GM13976 (cell line): ENCODE results near the gene TBCEL.
"Not testable (repeated sequence)": the region's sequence is repeated elsewhere in the genome, so short reads cannot be mapped to it uniquely, and the experiment has no call there.

Source experiments
- DNase-seq: peaks from one replicate; pipeline ENCODE4 v3.0.0; 2012; ENCODE audit warnings: low spot score
- in situ Hi-C: fragments of 300-500 bp; cut with MboI; formaldehyde crosslinking; loops from one replicate; pipeline ENCODE4 v1.12.0; 2022; ENCODE audit warnings: low sequenced_read_pairs, mixed read lengths, inconsistent platforms; ENCODE audit not compliant: unreplicated experiment
- TF ChIP-seq, protein P1 (sequence below): IDR thresholded peaks from 2 replicates; pipeline ENCODE4 v1.5.1; 2012; ENCODE audit warnings: borderline replicate concordance, mild to moderate bottlenecking; ENCODE audit not compliant: insufficient read depth; ENCODE audit errors: extremely low read depth, missing control alignments, control extremely low read depth

TBCEL gene

GRCh38 chr11:121029153-121029552 lies 5.3 kb downstream of the TBCEL start:
- in situ Hi-C loops: no loop called here
- DNase-seq: no peak
- TF ChIP-seq, protein P1, sequence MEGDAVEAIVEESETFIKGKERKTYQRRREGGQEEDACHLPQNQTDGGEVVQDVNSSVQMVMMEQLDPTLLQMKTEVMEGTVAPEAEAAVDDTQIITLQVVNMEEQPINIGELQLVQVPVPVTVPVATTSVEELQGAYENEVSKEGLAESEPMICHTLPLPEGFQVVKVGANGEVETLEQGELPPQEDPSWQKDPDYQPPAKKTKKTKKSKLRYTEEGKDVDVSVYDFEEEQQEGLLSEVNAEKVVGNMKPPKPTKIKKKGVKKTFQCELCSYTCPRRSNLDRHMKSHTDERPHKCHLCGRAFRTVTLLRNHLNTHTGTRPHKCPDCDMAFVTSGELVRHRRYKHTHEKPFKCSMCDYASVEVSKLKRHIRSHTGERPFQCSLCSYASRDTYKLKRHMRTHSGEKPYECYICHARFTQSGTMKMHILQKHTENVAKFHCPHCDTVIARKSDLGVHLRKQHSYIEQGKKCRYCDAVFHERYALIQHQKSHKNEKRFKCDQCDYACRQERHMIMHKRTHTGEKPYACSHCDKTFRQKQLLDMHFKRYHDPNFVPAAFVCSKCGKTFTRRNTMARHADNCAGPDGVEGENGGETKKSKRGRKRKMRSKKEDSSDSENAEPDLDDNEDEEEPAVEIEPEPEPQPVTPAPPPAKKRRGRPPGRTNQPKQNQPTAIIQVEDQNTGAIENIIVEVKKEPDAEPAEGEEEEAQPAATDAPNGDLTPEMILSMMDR: no peak

GRCh38 chr11:121029813-121030445 lies 6.0 kb downstream of the TBCEL start:
- TF ChIP-seq, protein P1: no peak
- no peak for DNase-seq
- in situ Hi-C loops: no loop called here

DNA sequence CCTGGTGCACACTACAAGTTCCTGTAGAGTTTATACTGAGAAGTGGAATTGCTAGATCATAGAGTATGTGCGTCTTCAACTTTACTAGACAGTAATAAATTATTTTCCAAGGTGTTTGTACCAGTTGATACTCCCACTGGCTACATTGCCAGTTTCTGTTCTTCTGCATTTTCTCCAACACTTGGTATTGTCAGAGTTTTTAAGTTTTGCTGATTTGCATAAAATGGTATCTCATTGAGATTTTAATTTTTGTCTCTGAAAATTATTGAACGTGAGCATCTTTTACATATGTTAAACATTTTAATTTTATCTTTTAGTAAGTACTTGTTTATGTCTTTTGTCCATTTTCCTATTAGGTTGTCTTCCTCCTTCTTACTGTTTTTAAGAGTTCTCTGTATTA lies 7.3 kb downstream of the TBCEL start:
- in situ Hi-C loops: no loop called here
- TF ChIP-seq, protein P1: no peak
- no peak for DNase-seq

DNA sequence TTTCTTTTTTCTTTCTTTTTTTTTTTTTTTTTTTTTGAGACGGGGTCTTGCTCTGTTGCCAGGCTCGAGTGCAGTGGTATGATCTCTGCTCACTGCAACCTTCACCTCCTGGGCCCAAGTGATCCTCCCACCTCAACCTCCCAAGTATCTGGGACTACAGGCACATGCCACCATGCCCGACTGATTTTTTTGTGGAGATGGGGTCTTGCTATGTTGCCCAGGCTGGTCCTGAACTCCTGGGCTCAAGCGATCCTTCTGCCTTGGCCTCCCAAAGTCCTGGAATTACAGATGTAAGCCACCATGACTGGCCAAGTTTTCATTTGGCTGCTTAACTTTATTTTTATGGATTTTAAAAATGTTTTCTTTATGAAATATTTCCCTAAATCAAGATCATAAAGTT lies 7.7 kb downstream of the TBCEL start:
- in situ Hi-C loops, DNase-seq: not testable (repeated sequence)

GRCh38 chr11:121032546-121032945 lies 8.6 kb downstream of the TBCEL start:
- no peak for DNase-seq
- in situ Hi-C loops: no loop called here
- TF ChIP-seq, protein P1: no peak

- DNase-seq: no peak
- in situ Hi-C loops: no loop called here
- TF ChIP-seq, protein P1: no peak
These were observed 9.7 kb downstream of the TBCEL start for GRCh38 chr11:121033635-121034034.

- in situ Hi-C loops: no loop called here
- DNase-seq: no peak
- TF ChIP-seq, protein P1: no peak
These were observed 11.4 kb downstream of the TBCEL start for GRCh38 chr11:121035169-121035755.
